Astrocyte (in vitro differentiated cells and primary cell): ENCODE results near the gene PCDHGB6.

Experiments
- EZH2 ChIP-seq: IDR thresholded peaks from 2 replicates; pipeline ENCODE4 v1.6.1; 2012; ENCODE audit warnings: mild to moderate bottlenecking, low read length, inconsistent platforms; ENCODE audit not compliant: insufficient read depth
- TF ChIP-seq, protein P1 (sequence below): IDR thresholded peaks from 2 replicates; pipeline ENCODE4 v1.5.1; 2011; ENCODE audit warnings: low read depth, mild to moderate bottlenecking, inconsistent platforms, low read length, moderate library complexity; ENCODE audit not compliant: insufficient read depth

DNA sequence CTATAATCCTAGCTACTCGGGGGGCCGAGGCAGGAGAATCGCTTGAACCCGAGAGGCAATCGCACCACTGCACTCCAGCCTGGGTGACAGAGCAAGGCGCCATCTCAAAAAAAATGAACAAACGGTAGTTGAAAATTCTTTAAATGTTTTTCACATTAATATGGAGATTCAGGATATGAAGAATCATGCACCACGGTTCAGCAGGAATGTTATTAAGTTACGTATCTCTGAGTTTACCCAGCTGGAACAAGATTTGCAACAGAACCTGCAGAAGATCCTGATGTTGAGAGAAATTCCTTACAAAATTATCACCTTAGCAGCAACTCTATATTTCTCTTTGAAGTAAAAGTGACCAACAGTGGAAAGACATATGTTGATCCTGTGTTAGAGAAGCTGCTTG, 32.5 kb downstream of the PCDHGB6 start:
- TF ChIP-seq, protein P1, sequence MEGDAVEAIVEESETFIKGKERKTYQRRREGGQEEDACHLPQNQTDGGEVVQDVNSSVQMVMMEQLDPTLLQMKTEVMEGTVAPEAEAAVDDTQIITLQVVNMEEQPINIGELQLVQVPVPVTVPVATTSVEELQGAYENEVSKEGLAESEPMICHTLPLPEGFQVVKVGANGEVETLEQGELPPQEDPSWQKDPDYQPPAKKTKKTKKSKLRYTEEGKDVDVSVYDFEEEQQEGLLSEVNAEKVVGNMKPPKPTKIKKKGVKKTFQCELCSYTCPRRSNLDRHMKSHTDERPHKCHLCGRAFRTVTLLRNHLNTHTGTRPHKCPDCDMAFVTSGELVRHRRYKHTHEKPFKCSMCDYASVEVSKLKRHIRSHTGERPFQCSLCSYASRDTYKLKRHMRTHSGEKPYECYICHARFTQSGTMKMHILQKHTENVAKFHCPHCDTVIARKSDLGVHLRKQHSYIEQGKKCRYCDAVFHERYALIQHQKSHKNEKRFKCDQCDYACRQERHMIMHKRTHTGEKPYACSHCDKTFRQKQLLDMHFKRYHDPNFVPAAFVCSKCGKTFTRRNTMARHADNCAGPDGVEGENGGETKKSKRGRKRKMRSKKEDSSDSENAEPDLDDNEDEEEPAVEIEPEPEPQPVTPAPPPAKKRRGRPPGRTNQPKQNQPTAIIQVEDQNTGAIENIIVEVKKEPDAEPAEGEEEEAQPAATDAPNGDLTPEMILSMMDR, result no peak
- TF ChIP-seq EZH2, result no peak
